GM18858 (cell line): Measurements from ENCODE around the gene OPCML.
A peak's percentile ranks its signal among the peaks of the same experiment; 100 is the strongest.

Experiments used
- ATAC-seq: cut with Tn5 transposase; IDR thresholded peaks from one replicate; pipeline ENCODE4 v1.9.1; 2021; ENCODE audit not compliant: unreplicated experiment

Gene OPCML

DNA sequence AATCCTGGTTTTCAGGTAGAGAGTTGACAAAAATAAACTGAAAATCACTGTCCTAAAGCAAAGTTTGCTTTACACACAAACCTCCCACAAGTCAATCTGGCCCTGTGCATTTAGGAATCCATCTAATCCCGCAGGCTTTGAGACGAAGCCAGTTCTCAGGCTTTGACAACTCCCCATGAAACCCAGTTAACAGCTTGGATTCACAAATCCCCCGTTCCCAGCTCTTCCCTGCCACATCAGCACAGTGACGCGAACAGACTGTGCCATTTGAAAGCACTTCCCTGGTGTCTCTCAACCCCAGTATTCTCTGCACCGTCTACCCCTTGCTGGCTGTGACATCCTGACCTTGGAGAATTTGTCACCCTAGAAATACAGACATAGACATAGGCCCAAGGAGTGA, 117.8 kb downstream of the OPCML start:
- no peak for ATAC-seq

GRCh38 chr11:133413703-133414102, 118.6 kb downstream of the OPCML start:
- ATAC-seq = no peak

GRCh38 chr11:133409799-133410198, 122.5 kb downstream of the OPCML start:
- ATAC-seq = no peak

DNA sequence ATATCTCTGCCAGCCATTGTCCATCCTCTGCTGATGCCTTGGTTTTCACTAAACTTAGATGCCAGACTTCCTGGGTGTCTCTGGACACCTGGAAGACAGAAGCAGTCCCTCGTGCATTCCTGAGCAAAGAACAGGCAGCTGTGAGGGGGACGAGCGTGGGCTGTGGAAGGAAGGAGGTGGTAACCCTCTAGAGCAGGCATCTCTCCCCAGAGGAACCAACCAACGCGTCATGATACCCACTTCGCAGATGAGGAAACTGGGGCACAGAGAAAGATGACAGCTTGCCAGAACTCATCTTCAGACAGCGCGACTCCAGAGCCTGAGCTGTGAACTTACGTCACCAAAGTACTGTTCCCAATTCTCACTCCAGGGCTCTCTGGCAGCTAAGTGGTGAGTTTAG, 123.4 kb downstream of the OPCML start:
- ATAC-seq = no peak

- ATAC-seq = no peak
Measured at GRCh38 chr11:133408402-133408801, 123.9 kb downstream of the OPCML start.

DNA sequence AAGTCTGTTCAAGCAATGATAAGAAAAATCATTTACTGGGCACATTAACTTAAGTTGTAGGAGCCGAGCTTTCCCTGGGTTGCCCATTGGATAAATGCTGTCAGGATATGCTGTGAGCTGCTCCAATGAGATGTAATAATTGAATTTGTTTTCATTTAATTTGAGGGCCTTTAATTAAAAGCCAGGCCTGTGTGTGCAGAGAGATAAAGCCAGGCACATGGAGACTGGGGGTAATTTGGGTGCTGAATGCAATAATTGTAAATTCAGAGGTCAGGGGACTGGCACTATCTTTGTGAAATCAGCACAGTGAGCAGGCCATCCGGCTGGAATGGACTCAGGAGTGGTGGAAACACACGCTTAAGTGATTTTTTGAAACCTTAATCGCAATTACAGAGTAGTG, 125.8 kb downstream of the OPCML start:
- no peak for ATAC-seq

GRCh38 chr11:133403900-133404299, 128.4 kb downstream of the OPCML start:
- no peak for ATAC-seq

DNA sequence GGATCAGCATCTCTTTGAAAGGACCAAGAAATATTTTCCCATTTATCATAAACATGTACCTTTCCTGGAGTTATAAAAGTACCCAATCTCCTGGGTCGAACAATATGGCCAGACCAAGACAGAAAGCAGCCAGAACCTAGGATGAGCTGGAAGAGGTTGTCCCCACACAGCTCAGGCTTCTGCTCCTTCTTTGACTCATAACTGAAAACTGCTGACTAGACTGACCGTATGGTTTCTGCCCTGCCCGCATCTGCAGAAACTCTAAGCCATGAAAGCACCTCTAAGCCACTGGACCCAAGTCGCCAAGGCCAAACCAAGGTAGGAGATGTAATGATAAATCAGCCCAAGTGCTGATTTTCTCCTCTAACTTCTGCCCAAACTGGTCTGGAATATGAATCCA, 129.8 kb downstream of the OPCML start:
- no peak for ATAC-seq

- ATAC-seq = no peak
Measured at GRCh38 chr11:133399855-133400625, 132.3 kb downstream of the OPCML start.

- no peak for ATAC-seq
Measured at GRCh38 chr11:133399294-133399693, 133.0 kb downstream of the OPCML start.

- no peak for ATAC-seq
Measured at GRCh38 chr11:133390803-133391202, 141.5 kb downstream of the OPCML start.

- ATAC-seq = peak; percentile 71
Measured at GRCh38 chr11:133388975-133389568, 143.2 kb downstream of the OPCML start.

DNA sequence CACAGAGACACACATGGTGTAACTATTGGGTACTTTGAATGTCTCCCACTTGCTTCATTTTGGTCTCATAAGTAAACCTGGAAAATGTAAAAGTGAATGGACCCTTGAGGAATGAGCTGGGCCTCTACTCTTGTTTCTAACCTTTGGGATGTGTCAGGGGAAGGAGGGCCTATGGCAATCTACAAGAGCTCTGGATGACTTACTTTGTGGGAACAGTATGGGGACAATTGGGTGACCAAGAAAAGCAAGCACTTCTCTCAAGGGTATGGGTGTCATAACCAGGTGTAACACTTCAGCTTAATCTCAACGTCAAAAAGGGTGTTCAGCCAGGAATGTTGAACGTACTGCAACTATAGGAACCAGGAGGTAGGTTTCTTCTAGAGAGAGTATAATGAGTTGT, 144.0 kb downstream of the OPCML start:
- ATAC-seq = no peak

DNA sequence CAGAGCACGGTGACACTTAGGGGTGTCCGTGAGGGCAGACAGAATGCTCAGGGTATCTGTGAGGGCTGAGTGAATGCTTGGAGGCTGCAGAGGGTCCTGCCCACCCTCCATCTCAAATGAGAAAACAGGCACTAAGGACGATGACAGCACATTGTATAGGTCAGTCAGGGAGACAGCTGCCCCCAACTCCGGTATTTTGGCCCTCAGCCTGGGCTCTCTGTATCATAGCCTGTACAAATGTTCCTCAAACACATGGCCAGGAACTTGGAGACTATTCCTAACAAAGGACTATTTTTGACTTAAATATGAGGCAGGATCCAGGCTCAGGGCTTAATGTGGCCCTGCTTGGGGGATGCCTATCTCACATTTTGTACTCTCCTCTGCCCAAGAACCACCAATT, 145.4 kb downstream of the OPCML start:
- no peak for ATAC-seq

- ATAC-seq = no peak
Measured at GRCh38 chr11:133386262-133386661, 146.0 kb downstream of the OPCML start.

- no peak for ATAC-seq
Measured at GRCh38 chr11:133385781-133386180, 146.5 kb downstream of the OPCML start.

GRCh38 chr11:133384731-133385130, 147.6 kb downstream of the OPCML start:
- ATAC-seq = no peak

GRCh38 chr11:133383689-133384088, 148.6 kb downstream of the OPCML start:
- ATAC-seq = no peak

DNA sequence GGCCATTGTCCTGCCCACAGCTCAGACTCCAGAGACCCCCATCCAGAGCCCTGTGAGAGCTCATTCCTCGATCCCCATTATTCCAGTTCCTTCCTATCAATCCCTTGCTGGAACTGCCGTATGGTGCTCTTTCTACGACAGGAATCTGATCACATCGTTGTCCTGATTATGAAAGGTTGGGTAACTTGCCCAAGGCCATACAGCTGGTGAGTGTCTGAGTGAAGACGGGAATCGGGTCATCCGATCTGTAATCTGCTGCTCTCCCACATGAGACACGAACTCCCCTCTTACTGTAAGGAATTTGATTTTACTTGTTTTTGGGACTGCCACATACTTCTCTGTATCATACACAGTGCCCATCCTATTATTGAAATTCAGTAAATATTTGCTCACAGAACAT, 149.1 kb downstream of the OPCML start:
- ATAC-seq = no peak

GRCh38 chr11:133382131-133382812, 150.0 kb downstream of the OPCML start:
- no peak for ATAC-seq

DNA sequence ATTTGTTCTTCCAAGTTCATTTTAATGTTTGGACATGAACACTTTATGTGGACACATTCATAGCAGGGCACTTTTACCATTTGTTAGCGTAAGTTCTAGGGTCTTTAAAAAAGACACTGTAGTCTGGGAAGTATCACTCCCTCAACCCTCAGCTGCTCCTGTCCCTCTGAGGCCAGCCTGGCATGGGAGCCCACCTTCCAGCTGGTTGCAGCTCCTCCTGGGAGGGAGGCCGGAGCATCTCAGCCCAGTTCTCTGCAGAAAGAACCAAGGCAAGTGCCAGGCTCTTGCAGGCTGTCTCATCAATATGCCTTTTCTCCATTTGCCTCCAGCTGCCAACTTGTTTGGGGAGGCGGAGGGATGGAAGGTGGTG, 150.6 kb downstream of the OPCML start:
- no peak for ATAC-seq

DNA sequence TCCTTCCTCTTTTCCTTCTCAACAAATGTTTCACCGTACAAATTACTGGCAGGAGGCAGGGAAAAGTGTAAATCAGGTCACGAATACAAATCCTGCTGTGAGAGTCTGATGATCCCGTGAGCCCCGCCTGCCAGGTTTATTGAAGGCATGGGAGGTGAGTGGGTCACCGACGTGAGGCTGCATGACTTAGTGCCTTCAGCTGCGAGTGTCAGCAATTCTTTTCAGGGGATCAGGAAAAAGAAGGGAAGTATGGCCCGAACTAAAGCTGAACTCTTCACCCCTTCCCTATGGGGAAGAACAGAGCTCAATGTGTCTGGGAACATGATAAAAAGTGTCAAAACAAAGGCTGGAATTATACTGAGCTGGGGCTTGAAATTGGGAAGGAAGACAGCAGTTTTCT, 166.2 kb downstream of the OPCML start:
- ATAC-seq = no peak
